Amniotic epithelial cell (primary cell): ENCODE data around the gene PPEF1.
"Not testable (repeated sequence)": the region's sequence is repeated elsewhere in the genome, so short reads cannot be mapped to it uniquely, and the experiment has no call there.

Experiments
- DNase-seq: peaks from one replicate; pipeline ENCODE4 v3.0.0-alpha.2; 2010; ENCODE audit warnings: low read depth

Gene PPEF1

DNA sequence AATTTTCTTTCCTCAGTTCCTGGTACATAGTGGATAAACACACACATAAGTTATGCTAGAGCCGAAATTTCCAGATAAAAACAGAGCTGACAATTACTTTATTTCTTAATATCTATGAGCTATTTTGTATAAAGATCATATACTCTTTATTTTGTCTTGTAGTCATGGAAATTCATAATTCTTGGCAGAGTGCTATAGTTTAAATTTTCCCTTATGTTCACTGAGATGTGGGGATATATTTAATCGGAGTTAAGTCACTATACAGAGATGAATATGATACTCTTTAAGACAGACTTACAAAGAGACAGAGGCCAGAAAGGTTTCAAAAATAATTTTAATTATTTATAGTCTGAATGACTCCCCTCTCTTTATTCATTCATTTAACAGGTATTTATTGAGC lies 89.7 kb downstream of the PPEF1 start:
- DNase-seq = no peak

DNA sequence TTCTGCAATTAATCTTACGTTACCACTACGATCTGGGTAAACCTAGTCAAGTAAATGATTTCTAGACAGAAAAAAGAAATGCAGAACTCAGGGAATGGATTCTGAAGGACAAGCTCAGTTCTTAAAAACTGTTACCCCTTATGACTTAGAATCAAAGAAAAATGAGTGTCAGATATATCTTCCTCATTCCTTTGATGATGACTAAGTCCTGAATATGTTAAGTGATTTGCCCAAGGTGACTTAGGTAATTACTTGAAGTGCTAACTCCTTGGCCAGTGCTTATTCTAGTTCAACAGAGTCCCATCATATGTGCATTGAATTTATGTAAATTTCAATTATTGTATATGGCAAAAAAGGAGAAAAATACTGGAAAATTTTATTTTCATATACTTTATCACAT lies 92.5 kb downstream of the PPEF1 start:
- no peak for DNase-seq

- DNase-seq = no peak
These were observed 102.2 kb downstream of the PPEF1 start for GRCh38 chrX:18809641-18810040.

DNA sequence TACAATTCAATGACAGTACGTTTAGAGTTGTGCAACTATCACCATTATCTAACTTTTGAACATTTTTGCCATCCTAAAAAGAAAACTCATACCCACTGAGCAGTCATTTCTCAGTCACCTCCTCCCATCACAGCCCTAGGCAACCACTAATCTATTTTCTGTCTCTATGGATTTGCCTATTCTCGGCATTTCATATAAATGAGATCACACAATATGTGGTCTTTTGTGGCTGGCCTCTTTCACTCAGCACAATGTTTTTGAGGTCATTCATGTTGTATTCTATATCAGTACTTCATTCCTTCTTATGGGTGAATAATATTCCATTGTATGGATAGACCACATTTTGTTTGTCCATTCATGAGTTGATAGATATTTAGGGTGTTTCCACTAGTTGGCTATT lies 103.0 kb downstream of the PPEF1 start:
- no peak for DNase-seq

- DNase-seq = no peak
These were observed 117.9 kb downstream of the PPEF1 start for GRCh38 chrX:18825375-18825774.

GRCh38 chrX:18828832-18829404 lies 121.5 kb downstream of the PPEF1 start:
- DNase-seq = no peak

- no peak for DNase-seq
These were observed 125.8 kb downstream of the PPEF1 start for GRCh38 chrX:18833071-18833731.

DNA sequence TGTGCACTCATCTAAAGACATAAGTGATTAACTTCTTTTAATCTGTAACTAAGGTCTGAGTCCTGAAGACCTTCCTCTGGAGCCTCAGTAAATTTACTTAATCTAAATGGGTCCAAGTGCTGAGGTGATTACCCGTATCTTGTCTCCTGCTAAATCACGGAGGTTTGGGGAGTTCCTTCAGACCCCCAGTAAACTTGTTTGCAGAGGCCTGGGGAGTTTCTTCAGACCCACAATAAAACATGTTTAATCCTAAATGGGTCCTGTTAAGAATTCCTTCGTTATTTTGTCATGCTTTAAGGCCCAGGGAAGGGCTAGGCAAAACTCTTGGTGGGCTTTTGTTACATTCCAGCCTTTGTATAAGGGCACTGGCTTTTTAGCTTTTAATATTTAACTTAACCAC lies 140.5 kb downstream of the PPEF1 start:
- not testable (repeated sequence) for DNase-seq

GRCh38 chrX:18855919-18856644 lies 148.6 kb downstream of the PPEF1 start:
- peak; percentile 23 for DNase-seq

DNA sequence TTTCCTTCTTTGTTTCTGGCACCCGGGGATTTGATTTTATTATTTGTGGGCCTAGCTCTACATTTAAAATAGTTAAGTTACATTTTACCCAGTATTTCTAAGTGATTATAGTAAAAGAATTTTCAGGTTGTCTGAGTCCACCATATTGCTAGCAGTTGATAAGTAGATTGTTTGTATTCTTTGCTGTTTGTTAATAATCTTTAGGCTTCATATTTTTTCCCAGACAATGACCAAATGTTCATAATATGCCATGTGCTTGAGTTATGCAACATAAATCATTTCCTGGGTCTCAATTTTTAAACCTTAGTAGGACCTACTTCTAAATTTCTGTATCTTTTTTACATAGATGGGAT lies 149.2 kb downstream of the PPEF1 start:
- no peak for DNase-seq

GRCh38 chrX:18861511-18861910 lies 154.1 kb downstream of the PPEF1 start:
- DNase-seq = no peak

DNA sequence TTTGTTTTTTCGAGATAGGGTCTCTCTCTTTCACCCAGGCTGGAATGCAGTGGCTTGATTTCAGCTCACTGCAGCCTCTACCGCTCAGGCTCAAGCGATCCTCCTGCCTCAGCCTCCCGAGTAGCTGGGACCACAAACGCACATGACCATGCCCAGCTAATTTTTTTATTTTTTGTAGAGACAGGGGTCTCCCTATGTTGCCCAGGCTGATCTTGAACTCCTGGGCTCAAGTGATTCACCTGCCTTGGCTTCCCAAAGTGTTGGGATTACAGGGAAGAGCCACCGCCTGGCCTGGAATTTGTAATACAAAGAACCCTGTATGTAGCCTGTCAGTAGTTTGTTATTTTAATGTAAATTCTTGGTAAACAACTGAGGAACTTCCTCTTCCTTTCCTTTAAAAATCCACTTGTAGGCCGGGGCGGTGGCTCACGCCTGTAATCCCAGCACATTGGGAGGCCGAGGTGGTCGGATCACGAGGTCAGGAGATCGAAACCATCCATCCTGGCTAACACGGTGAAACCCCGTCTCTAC lies 157.0 kb downstream of the PPEF1 start:
- no peak for DNase-seq

DNA sequence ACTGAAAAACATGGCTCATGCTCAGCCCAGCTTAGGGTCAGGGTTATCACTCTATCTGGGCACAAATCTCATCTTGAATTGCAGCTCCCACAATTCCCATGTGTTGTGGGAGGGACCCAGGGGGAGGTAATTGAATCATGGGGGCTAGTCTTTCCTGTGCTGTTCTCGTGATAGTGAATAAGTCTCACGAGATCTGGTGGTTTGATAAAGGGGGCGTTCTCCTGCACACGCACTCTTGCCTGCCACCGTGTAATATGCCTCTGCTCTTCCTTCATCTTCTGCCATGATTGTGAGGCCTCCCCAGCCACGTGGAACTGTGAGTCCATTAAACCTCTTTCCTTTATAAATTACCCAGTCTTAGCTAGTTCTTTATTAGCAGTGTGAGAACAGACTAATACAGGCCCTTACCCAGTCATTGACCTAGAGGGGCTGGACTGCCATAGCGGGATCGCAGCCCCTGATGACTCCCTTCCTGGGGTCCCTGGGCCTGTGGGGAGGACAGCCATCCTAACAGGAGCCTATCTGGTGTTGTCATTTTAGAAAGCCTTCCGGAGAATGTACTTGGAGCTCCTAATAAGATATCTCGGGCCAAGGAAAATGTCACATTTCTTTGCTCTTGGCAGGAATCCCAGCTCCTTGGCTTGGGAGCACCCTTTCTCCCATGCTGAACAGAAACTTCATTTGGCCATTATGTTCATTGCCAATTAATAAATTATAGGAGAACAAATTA lies 163.9 kb downstream of the PPEF1 start:
- no peak for DNase-seq

DNA sequence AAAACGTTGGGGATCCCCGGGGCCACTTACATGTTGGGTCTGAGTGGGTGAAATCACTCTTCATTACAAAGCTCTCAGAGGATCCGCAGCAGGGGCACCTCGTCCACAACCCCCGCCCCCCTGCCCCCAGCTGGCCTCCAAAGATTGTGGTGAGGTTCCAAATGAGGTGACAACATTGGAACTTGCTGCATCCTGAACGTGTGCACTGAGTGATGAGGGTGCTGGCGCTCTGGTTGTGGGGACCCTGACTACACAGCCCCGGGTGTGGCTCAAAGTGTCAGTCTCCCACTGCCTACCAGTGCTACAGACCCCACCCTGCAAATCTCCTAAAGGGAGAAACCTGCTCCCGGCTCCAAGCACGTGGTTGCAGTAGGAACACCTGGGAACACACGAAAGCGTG lies 164.5 kb downstream of the PPEF1 start:
- no peak for DNase-seq

GRCh38 chrX:18872621-18873020 lies 165.2 kb downstream of the PPEF1 start:
- no peak for DNase-seq

- peak; percentile 67 for DNase-seq
These were observed 165.8 kb downstream of the PPEF1 start for GRCh38 chrX:18873189-18873791.

GRCh38 chrX:18873836-18874235 lies 166.4 kb downstream of the PPEF1 start:
- DNase-seq = no peak

GRCh38 chrX:18874560-18875255 lies 167.3 kb downstream of the PPEF1 start:
- no peak for DNase-seq

DNA sequence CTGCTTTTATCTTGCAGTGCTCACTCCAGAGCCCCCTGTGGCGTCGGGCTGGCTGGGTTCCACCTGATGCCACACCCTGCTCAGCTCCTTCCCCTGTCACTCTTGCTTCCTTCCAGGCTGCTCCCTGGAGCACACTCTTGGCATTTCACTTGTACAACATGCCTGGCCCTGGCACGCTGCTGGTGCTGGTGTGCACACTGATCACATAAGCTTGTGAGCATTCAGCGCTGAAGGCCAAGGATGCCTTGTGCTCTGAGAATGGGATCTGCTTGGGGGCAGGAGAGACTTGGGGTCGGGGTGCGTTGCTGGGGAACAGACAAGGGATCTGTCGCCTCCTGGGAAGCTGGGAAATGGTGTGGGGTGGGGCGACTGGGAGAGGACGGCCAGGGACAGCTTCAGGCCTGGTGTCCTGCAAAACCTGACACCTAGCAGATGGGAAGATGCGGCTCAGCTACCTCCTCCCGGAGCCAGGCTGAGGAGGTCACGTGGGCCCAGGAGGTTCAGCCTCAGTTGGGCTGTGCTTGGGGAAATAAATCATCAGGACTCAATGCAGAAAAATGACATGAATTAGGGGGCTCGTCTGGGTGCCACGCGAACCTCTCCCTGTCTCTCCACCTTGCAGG lies 167.9 kb downstream of the PPEF1 start:
- no peak for DNase-seq

GRCh38 chrX:18877469-18877868 lies 170.0 kb downstream of the PPEF1 start:
- DNase-seq = no peak
